ENCODE data around the gene AP1S2. TPM values are rescaled to one million over a fixed set of nuclear protein-coding genes. Genes with fewer than 3 reads are reported as not detected.

Gene AP1S2
- total RNA-seq (100 to 1,000 TPM in 2 of 4 donors, 10 to 100 TPM in 2; 80.4 to 162 (median 120) TPM), polyA plus RNA-seq (100 to 1,000 TPM in 2 of 3 donors, 10 to 100 TPM in 1; 80.0 to 133 (median 116) TPM)
- long read RNA-seq, donor 1, transcript AP1S2-201 (5 exons, 2,237 nt) = major isoform, 5 of 64 reads
- long read RNA-seq, donor 1, partial matches to known transcripts = 2 of 64 reads
- long read RNA-seq, donor 1, other reads (novel, unspliced or antisense) = 57 of 64 reads
- long read RNA-seq, donor 2, transcript AP1S2-201 (5 exons, 2,237 nt) = major isoform, 7 of 247 reads
- long read RNA-seq, donor 2, partial matches to known transcripts = 7 of 247 reads
- long read RNA-seq, donor 2, other reads (novel, unspliced or antisense) = 231 of 247 reads

GRCh38 chrX:15854712-15855567, at the start of gene AP1S2:
AP1S2 (minus strand) TSS chrX:15854813; CDS start chrX:15852524, 2,289 bp downstream.
- TF ChIP-seq CTCF (IDR thresholded peaks at IDR 0.05) = no peak
- H3K27me3 ChIP-seq (ENCODE audit: insufficient read depth in 3 of 3, low read length in 2 of 3) = peaks cover 0 to 20% (median 0%) of the 10 kb centered on the region in 3 donors
- peak; percentile 96 to 99 (median 97) for ATAC-seq
- H3K4me3 ChIP-seq = peak within 1 kb of the TSS; percentile 81
- 0 to 1% (median 0%) methylated on average over 34 to 84 of the region's 85 CpGs for WGBS, 3 donors
- H3K36me3 ChIP-seq (ENCODE audit: insufficient read depth in 1 of 2, low read depth in 1 of 2) = no peaks in the 10 kb centered on the region
- H3K4me1 ChIP-seq = peaks cover 15% of the 10 kb centered on the region
- peak; percentile 95 to 97 for DNase-seq
- H3K27ac ChIP-seq = peak within 1 kb of the TSS; percentile 92
- intact Hi-C loops (cut with DNase I) = loop anchor here (2.0 to 10.0 kb wide), 5 partner anchors 64 to 860 kb away; partner anchors contain the start of genes CTPS2 (in 1 of the 2), SYAP1 (in 1 of the 2) and ZRSR2 (in 1 of the 2)
- H3K9me3 ChIP-seq = no peaks in the 10 kb centered on the region

GRCh38 chrX:15903186-15903681, 48.6 kb upstream of the AP1S2 start:
- Histone ChIP-seq H3K27ac (no peak overlapping the region), H3K4me3 (no peak overlapping the region), H3K9me3 (no peaks in the 10 kb centered on the region), H3K36me3 (ENCODE audit: insufficient read depth in 1 of 2, low read depth in 1 of 2) (no peaks in the 10 kb centered on the region), H3K27me3 (ENCODE audit: insufficient read depth in 3 of 3, low read length in 2 of 3) (peaks cover 0 to 3% (median 0%) of the 10 kb centered on the region in 3 donors), H3K4me1 (no peaks in the 10 kb centered on the region)
- 70 to 81% (median 76%) methylated on average over 5 of the region's 5 CpGs for WGBS, 3 donors
- no peak for DNase-seq
- no peak for TF ChIP-seq CTCF (IDR thresholded peaks at IDR 0.05)
- no peak for ATAC-seq
- intact Hi-C loops (cut with DNase I) = no loop called here

DNA sequence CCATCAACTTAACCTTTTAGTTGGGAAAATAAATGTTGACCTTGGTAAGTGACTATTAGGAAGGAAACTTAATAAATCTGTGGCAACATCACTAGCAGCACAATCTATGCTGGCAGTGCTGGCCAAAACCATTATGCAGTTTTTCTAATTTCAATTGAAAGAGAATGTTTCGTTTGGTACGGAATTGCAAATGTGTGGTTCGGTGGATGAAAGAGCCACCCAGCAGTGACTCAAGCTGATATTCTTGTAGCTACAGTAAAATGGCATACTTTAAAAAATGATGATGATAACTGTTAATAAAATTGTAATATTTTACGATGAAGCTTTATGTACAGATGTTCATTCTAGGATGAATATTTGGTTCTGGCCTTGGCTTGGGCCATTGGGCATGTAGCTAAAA, 40.7 kb upstream of the AP1S2 start:
- intact Hi-C loops (cut with DNase I) = no loop called here
- H3K36me3 ChIP-seq (ENCODE audit: insufficient read depth in 1 of 2, low read depth in 1 of 2) = no peaks in the 10 kb centered on the region
- H3K9me3 ChIP-seq = no peaks in the 10 kb centered on the region
- 88 to 90% (median 89%) methylated on average over 4 of the region's 4 CpGs for WGBS, 3 donors
- H3K27ac ChIP-seq = no peak overlapping the region
- H3K4me3 ChIP-seq = no peak overlapping the region
- no peaks in the 10 kb centered on the region for H3K4me1 ChIP-seq
- no peak for ATAC-seq
- peaks cover 0 to 3% (median 0%) of the 10 kb centered on the region in 3 donors for H3K27me3 ChIP-seq (ENCODE audit: insufficient read depth in 3 of 3, low read length in 2 of 3)
- TF ChIP-seq CTCF (IDR thresholded peaks at IDR 0.05) = no peak
- DNase-seq = no peak

DNA sequence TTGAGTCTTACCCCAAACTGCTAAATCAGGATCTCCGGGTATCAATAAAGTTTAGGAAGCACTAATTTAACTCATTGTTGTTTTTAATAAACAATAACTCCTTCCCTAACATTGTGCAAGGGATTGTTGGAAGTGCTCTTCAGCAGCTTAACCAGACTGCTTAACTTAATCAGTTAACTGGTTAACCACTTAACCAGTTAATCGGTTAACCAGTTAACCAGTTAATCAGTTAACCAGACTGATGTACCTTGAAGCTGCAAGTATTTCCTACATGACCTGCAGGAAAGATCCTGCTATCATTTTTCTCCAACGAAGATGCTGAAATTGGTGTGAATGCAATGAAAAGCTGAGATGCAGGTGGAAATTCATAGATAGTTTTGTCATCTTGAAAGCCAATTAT, 40.1 kb upstream of the AP1S2 start:
- no peak for ATAC-seq
- WGBS, 3 donors = 52 to 62% (median 59%) methylated on average over 3 of the region's 3 CpGs
- Histone ChIP-seq H3K4me3 (no peak overlapping the region), H3K4me1 (no peaks in the 10 kb centered on the region), H3K27ac (no peak overlapping the region), H3K9me3 (no peaks in the 10 kb centered on the region), H3K27me3 (ENCODE audit: insufficient read depth in 3 of 3, low read length in 2 of 3) (peaks cover 0 to 3% (median 0%) of the 10 kb centered on the region in 3 donors), H3K36me3 (ENCODE audit: insufficient read depth in 1 of 2, low read depth in 1 of 2) (no peaks in the 10 kb centered on the region)
- no peak for TF ChIP-seq CTCF (IDR thresholded peaks at IDR 0.05)
- intact Hi-C loops (cut with DNase I) = no loop called here
- DNase-seq = no peak
